Ramos (cell line): ENCODE measurements around the gene HEXB.
"Not testable (repeated sequence)": the region's sequence is repeated elsewhere in the genome, so short reads cannot be mapped to it uniquely, and the experiment has no call there.

Source experiments
- in situ Hi-C: fragments of 300-500 bp; cut with MboI; formaldehyde crosslinking; loops from one replicate; pipeline ENCODE4 v1.14.3; 2022; ENCODE audit warnings: low sequenced_read_pairs; ENCODE audit not compliant: unreplicated experiment

HEXB gene

DNA sequence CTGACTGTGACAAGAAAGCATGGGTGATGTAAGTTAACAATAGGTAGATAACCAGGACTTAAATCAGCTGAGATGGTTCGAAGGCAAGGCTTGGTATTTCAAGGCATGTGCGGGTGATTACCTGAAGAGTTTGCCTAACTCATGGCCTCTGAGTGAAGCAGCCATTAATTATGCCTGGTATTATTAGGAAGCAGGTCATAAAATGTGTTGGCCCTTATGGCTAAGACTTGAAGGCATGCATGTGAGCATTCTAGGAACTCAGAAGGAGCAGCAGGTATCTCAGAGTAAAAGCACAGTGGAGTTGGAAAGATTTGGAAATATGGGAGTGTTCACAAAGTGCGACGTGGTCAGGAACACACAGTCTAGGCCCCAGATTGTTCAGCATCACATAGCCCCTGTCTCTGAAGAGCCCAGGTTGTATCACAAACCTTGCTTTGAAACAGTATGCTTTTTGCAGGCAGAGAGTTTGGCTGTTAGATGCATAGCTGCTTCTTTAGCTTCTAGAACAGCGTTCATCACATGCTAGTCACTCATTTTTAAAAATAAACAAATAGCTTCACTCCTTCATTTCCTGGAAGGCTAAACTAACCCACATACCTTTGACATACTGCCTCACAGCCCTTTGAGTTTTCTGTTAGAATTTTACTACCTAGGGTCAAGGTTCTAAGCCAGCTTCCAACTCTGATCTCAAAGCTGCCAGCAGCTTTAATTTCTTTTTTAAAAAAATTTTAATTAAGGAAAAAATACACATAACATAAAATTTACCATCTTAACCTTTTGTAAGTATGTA is 2.1 kb downstream of the HEXB start:
- in situ Hi-C loops = no loop called here

DNA sequence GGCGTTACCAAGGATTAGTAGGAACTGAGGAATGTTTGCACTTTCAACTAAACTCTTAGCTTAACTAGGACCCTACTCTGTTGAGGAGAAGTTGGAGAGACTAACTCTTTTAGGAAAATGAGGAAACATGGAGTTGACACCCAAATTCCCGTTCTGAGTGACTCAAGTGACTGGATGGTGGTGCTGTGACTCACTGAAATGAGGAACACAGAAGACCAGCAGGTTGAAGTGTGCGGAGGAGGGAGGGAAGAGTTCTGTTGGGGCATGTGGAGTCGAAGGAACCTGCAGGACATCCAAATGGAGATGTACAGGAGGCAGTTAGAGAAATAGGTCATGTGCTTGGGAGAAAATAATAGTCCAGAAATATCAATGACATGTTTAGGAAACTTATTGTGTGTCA is 8.2 kb downstream of the HEXB start:
- in situ Hi-C loops = no loop called here

DNA sequence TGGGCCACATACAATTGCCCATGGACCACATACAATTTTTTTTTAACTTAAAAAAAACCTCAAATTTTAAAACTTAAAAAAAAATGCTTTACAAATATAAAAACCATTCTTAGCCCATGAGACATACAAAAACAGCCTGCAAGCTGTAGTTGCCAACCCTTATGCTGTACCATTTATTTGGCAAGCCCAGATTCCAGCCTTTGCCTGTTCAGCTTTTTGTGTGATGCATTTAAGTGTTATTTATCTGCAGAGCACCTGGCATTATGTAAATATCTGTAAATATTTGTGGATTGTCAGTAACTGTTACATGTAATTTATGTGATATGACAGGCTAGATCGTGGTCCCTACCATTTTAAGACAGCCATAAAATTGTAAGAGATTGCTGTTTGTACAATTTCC is 32.6 kb downstream of the HEXB start:
- in situ Hi-C loops = no loop called here

DNA sequence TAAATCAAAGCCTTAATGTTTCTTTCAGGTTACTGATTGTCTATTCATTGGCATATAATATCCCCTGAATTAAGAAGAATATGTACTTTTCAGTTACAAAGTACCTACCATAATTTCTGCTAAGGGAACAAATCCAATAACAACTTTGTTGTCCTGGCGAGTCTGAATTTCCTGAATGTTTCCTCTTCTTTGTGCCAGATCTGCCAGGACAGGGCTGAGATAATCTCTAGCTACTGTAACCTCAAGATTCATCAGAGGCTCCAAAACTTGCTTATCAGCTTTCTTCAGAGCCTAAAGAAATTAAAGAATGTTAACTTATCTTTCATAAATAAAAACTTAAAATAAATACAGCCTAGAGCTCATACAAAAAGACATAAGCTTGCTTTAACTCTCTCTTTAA is 37.2 kb downstream of the HEXB start:
- in situ Hi-C loops = no loop called here

DNA sequence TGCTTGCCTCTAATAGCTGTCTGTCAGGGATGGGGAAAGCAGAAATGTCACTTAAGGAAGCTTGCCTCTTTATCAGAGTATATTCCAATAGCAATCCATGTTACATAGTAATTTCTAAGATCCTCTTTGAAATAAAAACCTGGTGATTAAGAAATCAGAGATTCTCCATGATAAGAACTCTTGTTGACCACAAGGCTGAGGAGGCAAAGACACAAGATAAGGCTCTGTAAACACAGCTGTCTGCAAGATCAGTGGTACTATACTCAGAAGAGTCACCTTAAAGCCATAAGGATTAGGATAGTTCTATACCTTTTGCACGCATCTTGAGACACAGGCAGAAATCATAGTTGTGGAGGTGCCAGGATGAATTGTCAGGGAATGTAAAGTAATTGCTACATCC is 40.3 kb downstream of the HEXB start:
- in situ Hi-C loops = no loop called here

DNA sequence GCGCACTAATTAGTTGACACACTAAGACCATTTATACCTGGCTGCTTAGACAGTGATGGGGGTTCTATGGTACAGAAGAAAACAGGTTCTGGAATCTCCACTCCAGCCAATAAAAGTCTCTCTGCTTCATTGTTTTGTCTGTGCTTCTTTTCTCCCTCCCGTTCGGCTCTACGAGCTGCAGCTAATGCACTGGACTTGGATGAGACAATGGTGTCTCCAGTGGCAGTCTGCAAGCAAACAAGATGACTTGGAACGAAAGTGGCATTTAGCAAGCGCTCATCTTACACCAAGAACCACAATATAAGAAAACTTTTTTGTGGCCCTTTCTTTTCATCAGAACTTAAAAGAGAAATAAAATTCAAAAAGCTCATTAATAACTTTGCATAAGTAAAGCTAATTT is 51.7 kb downstream of the HEXB start:
- in situ Hi-C loops = no loop called here

DNA sequence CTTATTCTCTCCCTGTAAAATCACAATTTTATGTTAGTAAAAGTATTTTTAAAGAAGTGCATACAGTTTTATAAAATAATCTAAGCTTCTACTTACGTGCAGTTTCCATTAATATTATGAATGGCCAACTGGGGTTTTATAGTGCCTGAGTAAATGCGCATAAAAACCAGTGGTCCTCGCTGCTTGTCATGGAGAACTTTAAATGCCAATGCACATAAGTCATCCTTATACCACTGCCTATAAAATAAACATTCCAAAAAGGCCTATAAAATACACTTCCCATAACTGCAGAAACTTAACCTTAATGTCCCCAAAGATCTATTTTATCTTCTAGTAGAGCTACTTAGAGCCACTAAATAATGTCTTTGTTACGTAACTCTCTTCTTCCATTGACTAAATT is 53.4 kb downstream of the HEXB start:
- in situ Hi-C loops = no loop called here

DNA sequence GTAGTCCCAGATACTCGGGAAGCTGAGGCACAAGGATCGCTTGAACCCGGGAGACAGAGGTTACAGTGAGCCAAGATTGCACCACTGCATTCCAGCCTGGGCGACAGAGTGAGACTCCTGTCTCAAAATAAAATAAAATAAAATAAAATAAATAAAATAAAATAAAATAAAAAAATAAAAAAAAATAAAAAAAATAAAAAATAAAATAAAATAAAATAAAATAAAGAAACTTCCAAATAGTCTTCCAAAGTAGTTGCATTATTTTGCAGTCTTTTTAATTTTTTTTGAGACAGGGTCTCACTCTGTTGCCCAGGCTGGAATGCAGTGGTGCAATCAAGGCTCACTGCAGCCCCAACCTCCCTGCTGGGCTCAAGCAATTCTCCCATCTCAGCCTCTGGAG is 63.7 kb downstream of the HEXB start:
- in situ Hi-C loops = not testable (repeated sequence)

DNA sequence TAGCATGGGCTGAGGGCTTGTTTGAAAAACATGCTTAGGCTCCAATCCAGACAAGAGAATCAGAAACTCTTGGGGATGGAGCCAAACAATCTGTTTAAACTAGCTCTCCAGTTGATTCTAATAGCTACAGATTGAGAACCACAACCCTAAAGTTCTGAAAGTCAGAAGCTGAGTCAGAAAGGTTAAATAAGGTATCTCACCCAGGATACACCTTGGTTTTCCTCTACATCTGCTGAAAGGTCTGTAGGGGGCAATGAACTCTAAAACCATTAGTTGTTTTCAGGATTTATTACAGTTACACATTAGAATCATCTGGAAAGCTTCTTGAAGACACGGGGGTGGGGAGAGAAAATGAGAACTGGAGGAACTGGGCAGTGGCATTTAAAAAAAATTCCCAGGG is 76.2 kb downstream of the HEXB start:
- in situ Hi-C loops = no loop called here

DNA sequence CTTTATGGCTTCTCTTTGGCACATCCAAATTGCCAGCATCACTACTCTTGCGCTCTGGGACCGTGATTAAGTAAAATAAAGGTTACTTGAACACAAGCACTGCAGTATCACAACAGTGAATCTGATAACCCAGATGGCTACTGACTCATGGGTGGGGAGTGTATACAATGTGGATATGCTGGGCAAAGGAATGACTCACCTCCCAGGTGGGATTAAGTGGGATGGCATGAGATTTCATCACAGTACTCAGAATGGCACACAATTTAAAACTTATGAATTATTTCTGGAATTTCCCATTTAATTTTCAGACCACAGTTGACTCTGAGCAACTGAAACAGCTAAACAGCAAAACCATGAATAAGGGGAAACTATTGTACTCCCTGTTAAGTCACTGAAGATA is 77.6 kb downstream of the HEXB start:
- in situ Hi-C loops = no loop called here

DNA sequence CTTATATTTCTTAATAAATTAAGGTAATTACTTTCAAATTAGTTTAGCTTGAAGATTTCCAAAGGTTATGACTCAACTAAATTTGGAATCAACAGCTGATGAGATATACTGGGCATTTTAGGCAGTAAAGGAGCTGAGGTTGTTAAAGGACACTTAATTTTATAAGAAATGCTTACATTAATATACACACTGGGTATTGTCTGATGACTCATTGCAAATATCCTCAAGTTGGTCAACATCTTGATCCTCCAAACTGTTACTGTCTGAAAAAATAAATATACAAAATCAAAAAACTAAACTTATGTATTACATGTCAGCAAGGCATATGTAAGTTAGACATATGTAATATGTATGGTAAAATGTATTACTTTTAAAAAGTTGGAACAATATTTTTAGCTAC is 78.5 kb downstream of the HEXB start:
- in situ Hi-C loops = no loop called here

DNA sequence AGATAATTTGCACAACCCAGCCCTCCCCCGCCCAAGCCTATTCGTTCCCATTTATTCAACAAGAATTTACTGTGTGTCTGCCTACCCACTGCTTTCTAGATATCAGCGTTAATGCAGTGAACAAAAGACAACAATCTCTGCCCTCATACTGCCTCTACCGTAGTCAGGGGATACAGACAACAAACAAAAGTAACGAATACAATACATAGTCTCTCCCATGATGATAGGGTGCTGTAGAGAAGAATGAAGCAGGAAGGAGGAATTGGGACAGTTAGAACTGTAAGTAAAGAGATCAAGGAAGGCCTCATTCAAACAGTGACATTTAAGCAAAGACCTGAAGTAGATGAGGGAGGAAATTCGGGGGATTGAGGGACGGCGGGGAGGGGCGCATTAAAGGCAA is 80.2 kb downstream of the HEXB start:
- in situ Hi-C loops = no loop called here

DNA sequence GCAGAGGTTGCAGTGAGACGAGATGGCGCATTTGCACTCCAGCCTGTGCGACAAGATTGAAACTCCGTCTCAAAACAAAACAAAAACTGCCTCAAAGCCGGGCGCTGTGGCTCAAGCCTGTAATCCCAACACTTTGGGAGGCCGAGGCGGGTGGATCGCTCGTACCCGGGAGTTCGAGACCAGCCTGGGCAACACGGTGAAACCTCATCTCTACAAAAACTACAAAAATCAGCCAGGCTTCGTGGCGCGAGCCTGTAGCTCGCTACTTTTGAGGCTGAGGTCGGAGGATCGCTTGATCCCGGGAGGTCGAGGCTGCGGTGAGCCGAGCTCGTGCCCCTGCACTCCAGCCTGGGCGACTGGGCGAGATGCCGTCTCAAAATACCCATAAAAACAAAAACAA is 80.9 kb downstream of the HEXB start:
- in situ Hi-C loops = no loop called here

DNA sequence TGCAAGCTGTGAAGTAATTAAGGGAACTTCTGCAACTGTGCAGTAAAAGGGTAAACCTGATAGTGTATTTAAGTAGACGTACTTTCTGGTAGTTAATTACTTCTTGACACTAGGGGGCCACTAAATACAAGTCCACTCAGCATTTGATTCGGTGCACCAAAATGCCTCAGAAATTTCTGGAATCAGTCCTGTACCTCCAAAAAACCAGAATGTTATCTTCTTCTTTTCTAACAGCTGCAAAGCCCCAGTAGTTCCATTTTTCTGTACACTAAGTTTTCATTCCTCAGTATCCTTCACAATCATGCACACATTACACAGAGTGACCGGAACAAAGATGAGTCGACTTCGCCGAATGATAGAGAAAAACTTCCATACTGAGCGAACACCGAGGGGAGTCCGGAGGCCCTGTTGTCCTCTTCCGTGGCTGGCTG is 81.4 kb downstream of the HEXB start:
- in situ Hi-C loops = no loop called here

DNA sequence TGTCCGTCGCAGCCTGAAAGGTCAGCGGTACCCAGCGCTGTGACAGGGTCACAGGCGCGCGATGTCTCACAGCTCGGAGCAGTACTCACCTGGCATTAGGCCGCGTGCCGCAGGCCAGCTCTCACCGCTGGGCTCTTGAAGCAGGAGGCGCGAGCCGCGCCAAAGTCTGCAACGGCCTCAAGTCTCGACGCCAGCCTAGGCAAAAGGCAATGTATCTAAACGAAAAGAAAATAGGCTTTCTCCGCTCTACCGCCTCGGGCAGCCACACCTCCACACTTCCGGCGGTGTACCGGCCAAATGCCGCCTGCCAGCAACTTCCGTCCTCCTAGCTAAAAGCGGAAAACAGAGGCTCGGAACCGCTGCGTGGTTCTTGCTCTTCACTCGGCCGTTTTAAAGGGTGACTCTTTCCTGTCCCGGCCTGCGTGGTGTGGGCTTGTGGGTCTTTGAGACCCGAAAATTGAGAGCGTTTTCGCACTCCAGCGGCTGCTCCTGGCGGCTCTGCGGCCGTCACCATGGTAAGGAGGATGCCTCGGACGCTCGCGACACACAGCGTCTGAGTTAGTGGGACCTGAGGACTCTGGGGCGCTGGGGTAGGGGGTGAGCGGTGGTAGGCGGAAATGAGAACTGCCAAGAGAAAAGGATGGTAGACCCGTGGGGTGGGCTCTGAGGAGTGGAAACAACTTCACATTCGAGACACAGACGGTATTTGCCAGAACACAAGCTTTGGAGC is 82.0 kb downstream of the HEXB start, which contains the start of the genes GFM2 and NSA2:
Gene GFM2 (minus strand): TSS at position 269 of the 730 bp plus-strand sequence. CDS start 3,375 bp downstream, outside the sequence.
Gene NSA2 (plus strand): TSS at position 401 of the 730 bp plus-strand sequence. CDS start 112 bp downstream, at position 513.
- in situ Hi-C loops = no loop called here

DNA sequence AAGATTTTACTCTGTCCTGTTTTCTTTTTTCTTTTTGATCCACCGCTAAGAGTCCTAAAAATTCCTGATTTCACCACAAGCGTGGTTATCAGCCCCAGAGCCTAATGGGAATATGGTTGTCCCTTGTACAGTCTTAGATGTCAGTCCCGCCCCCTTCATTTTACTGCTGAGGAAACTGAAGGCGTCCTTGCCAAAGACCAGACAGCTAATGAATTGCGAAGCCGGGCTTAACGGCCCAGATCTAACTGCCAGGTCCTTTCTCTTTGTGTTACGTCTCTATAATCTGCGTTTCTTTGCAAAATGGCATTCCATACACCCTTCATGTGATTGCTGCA is 82.5 kb downstream of the HEXB start:
- in situ Hi-C loops = no loop called here
